HCT116 (cell line): Measurements from ENCODE around the gene USF2. TPM values are rescaled to one million over a fixed set of nuclear protein-coding genes. Genes with fewer than 3 reads are reported as not detected.

ENCODE experiments used
- ATAC-seq: fragments of 200-7000 bp; cut with Tn5 transposase; 2 replicates; pipeline ENCODE4 v1.9.1; 2020; ENCODE audit warnings: mild to moderate bottlenecking, moderate library complexity
- BruUV-seq: library from RNA; stranded (reverse); fragments of 400-500 nt; replicated peaks from 2 replicates; lab custom pipeline; 2021; lab: Mats Ljungman, UMichigan
- CTCF ChIA-PET: fragments of 300-600 bp; sonication (Branson Sonifier 250); formaldehyde crosslinking; loops from one replicate; lab custom pipeline; 2021; ENCODE audit warnings: antibody characterized with exemption; lab: Charles Lee
- POLR2A ChIA-PET: fragments of 300-600, 350-600 bp; sonication (Branson Sonifier 250); formaldehyde crosslinking; loops from one replicate; lab custom pipeline; 2021; ENCODE audit warnings: antibody characterized with exemption; lab: Charles Lee
- RAD21 ChIA-PET, 2 experiments: fragments of 300-600 bp; sonication (Branson Sonifier 250); formaldehyde crosslinking; loops; one replicate each; lab custom pipeline; 2023; ENCODE audit warnings: low total read pairs in 2 of 2; ENCODE audit not compliant: uncharacterized antibody in 2 of 2, unreplicated experiment in 2 of 2, low non-redundant PET in 1 of 2; lab: Charles Lee
- DNase-seq: peaks from one replicate; pipeline ENCODE4 v3.0.0-alpha.2; 2010; ENCODE audit warnings: low read depth, low spot score
- H2AFZ ChIP-seq: fragments of 200-600 bp; shearing (Covaris generic), sonication (generic); 2 replicates; pipeline ENCODE4 v1.6.1; 2017; ENCODE audit warnings: low read depth, mixed run types, mixed read lengths, antibody characterized with exemption, low read length; ENCODE audit not compliant: poor library complexity, severe bottlenecking
- H3K27ac ChIP-seq: 2 replicates; pipeline ENCODE4 v1.5.1; 2012; ENCODE audit warnings: low read depth, low read length
- H3K27me3 ChIP-seq: fragments of 200-600 bp; sonication (generic); 2 replicates; pipeline ENCODE4 v1.6.1; 2016; ENCODE audit warnings: mixed run types, low read length, mixed read lengths; ENCODE audit not compliant: insufficient read depth
- H3K36me3 ChIP-seq, 2 experiments: fragments of 200-500 bp in 1 of 2; fragments of 200-600 bp in 1 of 2; sonication (Bioruptor generic) in 1 of 2; sonication (generic) in 1 of 2; 2 replicates each; pipeline versions ENCODE4 v1.5.1 to v1.6.1; 2014 to 2016; ENCODE audit warnings: low read length in 2 of 2, inconsistent platforms in 1 of 2, mixed read lengths in 1 of 2, mixed run types in 1 of 2; ENCODE audit not compliant: insufficient read depth in 2 of 2, control insufficient read depth in 1 of 2
- H3K4me1 ChIP-seq, 2 experiments: fragments of 200-600 bp in 1 of 2; sonication (generic) in 1 of 2; 2 replicates each; pipeline versions ENCODE4 v1.5.1 to v1.6.1; 2012 to 2017; ENCODE audit warnings: low read length in 2 of 2, inconsistent platforms in 1 of 2, mild to moderate bottlenecking in 1 of 2, mixed read lengths in 1 of 2, mixed run types in 1 of 2, moderate library complexity in 1 of 2; ENCODE audit not compliant: insufficient read depth in 2 of 2, control insufficient read depth in 1 of 2
- H3K4me2 ChIP-seq: fragments of 200-600 bp; sonication (generic); 2 replicates; pipeline ENCODE4 v1.6.1; 2017; ENCODE audit warnings: mixed run types, low read length, mixed read lengths
- H3K4me3 ChIP-seq, 2 experiments: fragments of 200-600 bp in 1 of 2; sonication (generic) in 1 of 2; replicated peaks in 1 of 2; 2 replicates each; pipeline ENCODE4 v1.5.1; 2011 to 2016; ENCODE audit warnings: low read length in 2 of 2, control low read depth in 1 of 2, low read depth in 1 of 2, mild to moderate bottlenecking in 1 of 2, mixed read lengths in 1 of 2, mixed run types in 1 of 2
- H3K79me2 ChIP-seq: fragments of 200-600 bp; sonication (generic); 2 replicates; pipeline ENCODE4 v1.6.1; 2017; ENCODE audit warnings: mild to moderate bottlenecking, mixed run types, low read length, moderate library complexity, mixed read lengths; ENCODE audit not compliant: insufficient read depth
- H3K9ac ChIP-seq: fragments of 200-600 bp; sonication (generic); 2 replicates; pipeline ENCODE4 v1.6.1; 2016; ENCODE audit warnings: low read length, mixed read lengths
- H3K9me2 ChIP-seq: fragments of 200-600 bp; sonication (generic), shearing (Covaris generic); 2 replicates; pipeline ENCODE4 v1.6.1; 2017; ENCODE audit warnings: mixed run types, mild to moderate bottlenecking, moderate library complexity; ENCODE audit not compliant: insufficient read depth
- H3K9me3 ChIP-seq, 2 experiments: fragments of 200-500 bp in 1 of 2; fragments of 200-600 bp in 1 of 2; sonication (Bioruptor generic) in 1 of 2; sonication (generic) in 1 of 2; 2 replicates each; pipeline ENCODE4 v1.6.1; 2014 to 2017; ENCODE audit warnings: low read length in 2 of 2, mixed read lengths in 2 of 2, inconsistent platforms in 1 of 2, low read depth in 1 of 2, mild to moderate bottlenecking in 1 of 2, mixed run types in 1 of 2, moderate library complexity in 1 of 2; ENCODE audit not compliant: control insufficient read depth in 1 of 2, insufficient read depth in 1 of 2
- H4K20me1 ChIP-seq: fragments of 200-600 bp; sonication (generic), shearing (Covaris generic); 2 replicates; pipeline ENCODE4 v1.6.1; 2017; ENCODE audit warnings: mixed run types, mild to moderate bottlenecking, moderate library complexity; ENCODE audit not compliant: insufficient read depth
- ELF1 ChIP-seq: IDR thresholded peaks from 2 replicates; pipeline ENCODE4 v1.6.1; 2012; ENCODE audit warnings: low read depth, borderline replicate concordance
- EZH2 ChIP-seq: fragments of 200-600 bp; sonication (generic); IDR thresholded peaks from 2 replicates; pipeline ENCODE4 v1.6.1; 2017; ENCODE audit warnings: antibody characterized with exemption, mixed run types
- EZH2phosphoT487 ChIP-seq: fragments of 200-600 bp; IDR thresholded peaks from 2 replicates; pipeline ENCODE4 v1.6.1; 2018; ENCODE audit warnings: antibody characterized with exemption, borderline replicate concordance
- POLR2A ChIP-seq: IDR thresholded peaks from 2 replicates; pipeline ENCODE4 v1.7.0; 2011; ENCODE audit warnings: borderline replicate concordance; ENCODE audit not compliant: insufficient read depth, insufficient read length; ENCODE audit errors: extremely low read depth
- SP1 ChIP-seq: IDR thresholded peaks from 2 replicates; pipeline ENCODE4 v1.6.1; 2012; ENCODE audit warnings: low read depth
- SRF ChIP-seq: IDR thresholded peaks from 2 replicates; pipeline ENCODE4 v1.6.1; 2012; ENCODE audit warnings: low read depth
- ZFX ChIP-seq: fragments of 450-650 bp; IDR thresholded peaks from 2 replicates; pipeline ENCODE4 v1.6.1; 2017
- intact Hi-C: fragments of 100-400 bp; cut with micrococcal nuclease; formaldehyde crosslinking; loops from 2 replicates; pipeline ENCODE4 v1.10.0; 2022
- total RNA-seq: library from RNA; stranded (reverse); gene quantifications from one replicate; pipeline ENCODE4 v1.2.1, GENCODE V29; 2021; ENCODE audit not compliant: unreplicated experiment
- TF ChIP-seq, protein P1 (sequence below), 3 experiments: fragments of 200-600 bp in 1 of 3; sonication (generic) in 1 of 3; IDR thresholded peaks in 2 of 3; conservative IDR thresholded peaks in 1 of 3; 2 replicates each; pipeline ENCODE4 v1.5.1; 2012 to 2017; ENCODE audit warnings: low read depth in 2 of 3, low read length in 2 of 3, antibody characterized with exemption in 1 of 3, borderline replicate concordance in 1 of 3, control low read depth in 1 of 3, mild to moderate bottlenecking in 1 of 3, mixed read lengths in 1 of 3, mixed run types in 1 of 3, moderate library complexity in 1 of 3; ENCODE audit not compliant: insufficient read depth in 1 of 3
- TF ChIP-seq, protein P2 (sequence below): IDR thresholded peaks from 2 replicates; pipeline ENCODE4 v1.6.1; 2012; ENCODE audit warnings: low read depth
- TF ChIP-seq, protein P3 (sequence below): IDR thresholded peaks from 2 replicates; pipeline ENCODE4 v1.6.1; 2012
- TF ChIP-seq, protein P4 (sequence below): IDR thresholded peaks from 2 replicates; pipeline ENCODE4 v1.6.1; 2011; ENCODE audit warnings: mild to moderate bottlenecking, low read length, moderate library complexity; ENCODE audit not compliant: insufficient replicate concordance; ENCODE audit errors: extremely low read depth

USF2 gene
- total RNA-seq, 1 experiment from 2014 or later, result 98.4 TPM

DNA sequence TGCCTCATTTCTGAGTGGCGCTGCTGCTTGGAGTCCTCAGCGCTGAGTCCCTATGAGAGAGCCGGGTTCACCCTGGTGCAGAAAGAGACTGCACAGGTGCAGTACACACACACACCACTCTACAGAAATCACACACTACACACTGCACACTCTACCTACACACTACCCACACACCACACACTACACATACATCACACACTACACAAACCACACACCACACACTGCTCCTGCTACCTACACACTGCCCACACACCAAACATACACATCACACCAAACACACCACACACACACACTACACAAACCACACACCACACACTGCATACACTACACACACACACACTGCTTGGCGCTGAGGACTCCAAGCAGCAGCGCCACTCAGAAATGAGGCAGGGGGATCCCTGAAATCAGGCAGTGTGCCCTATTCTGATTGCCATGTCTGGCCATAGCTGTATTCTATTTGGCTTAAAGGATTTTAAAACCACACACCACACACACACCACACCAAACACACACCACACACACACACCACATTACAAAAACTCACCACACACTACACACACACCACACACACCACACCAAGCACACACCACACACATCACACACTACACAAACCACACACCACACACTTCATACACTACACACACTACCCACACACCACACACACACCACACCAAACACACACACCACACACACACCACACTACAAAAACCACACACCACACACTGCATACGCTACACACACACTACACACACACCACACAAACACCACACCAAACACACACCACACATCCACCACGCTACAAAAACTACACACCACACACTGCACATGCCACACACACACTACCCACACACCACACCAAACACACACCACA is 28.1 kb downstream of the USF2 start:
- Histone ChIP-seq H3K36me3 (no peaks in the 10 kb centered on the region), H3K9me3 (peaks cover 0 to 6% of the 10 kb centered on the region in 2 experiments; a peak in 1 of 4 replicates), H3K9ac (no peak overlapping the region), H2AFZ (no peak overlapping the region), H3K27ac (no peak overlapping the region), H3K4me2 (no peak overlapping the region), H3K79me2 (no peaks in the 10 kb centered on the region), H3K9me2 (no peaks in the 10 kb centered on the region), H3K4me3 (no peak overlapping the region), H3K4me1 (no peaks in the 10 kb centered on the region), H4K20me1 (no peaks in the 10 kb centered on the region), H3K27me3 (no peaks in the 10 kb centered on the region)
- POLR2A ChIA-PET, result no interaction called here
- no peak for TF ChIP-seq SP1
- no peak for TF ChIP-seq ELF1
- TF ChIP-seq, protein P1, sequence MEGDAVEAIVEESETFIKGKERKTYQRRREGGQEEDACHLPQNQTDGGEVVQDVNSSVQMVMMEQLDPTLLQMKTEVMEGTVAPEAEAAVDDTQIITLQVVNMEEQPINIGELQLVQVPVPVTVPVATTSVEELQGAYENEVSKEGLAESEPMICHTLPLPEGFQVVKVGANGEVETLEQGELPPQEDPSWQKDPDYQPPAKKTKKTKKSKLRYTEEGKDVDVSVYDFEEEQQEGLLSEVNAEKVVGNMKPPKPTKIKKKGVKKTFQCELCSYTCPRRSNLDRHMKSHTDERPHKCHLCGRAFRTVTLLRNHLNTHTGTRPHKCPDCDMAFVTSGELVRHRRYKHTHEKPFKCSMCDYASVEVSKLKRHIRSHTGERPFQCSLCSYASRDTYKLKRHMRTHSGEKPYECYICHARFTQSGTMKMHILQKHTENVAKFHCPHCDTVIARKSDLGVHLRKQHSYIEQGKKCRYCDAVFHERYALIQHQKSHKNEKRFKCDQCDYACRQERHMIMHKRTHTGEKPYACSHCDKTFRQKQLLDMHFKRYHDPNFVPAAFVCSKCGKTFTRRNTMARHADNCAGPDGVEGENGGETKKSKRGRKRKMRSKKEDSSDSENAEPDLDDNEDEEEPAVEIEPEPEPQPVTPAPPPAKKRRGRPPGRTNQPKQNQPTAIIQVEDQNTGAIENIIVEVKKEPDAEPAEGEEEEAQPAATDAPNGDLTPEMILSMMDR (IDR thresholded peaks at IDR 0.05 in 2 of 3, conservative IDR thresholded peaks at IDR 0.05 in 1 of 3; ENCODE audit: borderline replicate concordance in 1 of 3, insufficient read depth in 1 of 3, low read depth in 2 of 3, low read length in 2 of 3), result no peak
- no peak for TF ChIP-seq SRF
- TF ChIP-seq, protein P2, sequence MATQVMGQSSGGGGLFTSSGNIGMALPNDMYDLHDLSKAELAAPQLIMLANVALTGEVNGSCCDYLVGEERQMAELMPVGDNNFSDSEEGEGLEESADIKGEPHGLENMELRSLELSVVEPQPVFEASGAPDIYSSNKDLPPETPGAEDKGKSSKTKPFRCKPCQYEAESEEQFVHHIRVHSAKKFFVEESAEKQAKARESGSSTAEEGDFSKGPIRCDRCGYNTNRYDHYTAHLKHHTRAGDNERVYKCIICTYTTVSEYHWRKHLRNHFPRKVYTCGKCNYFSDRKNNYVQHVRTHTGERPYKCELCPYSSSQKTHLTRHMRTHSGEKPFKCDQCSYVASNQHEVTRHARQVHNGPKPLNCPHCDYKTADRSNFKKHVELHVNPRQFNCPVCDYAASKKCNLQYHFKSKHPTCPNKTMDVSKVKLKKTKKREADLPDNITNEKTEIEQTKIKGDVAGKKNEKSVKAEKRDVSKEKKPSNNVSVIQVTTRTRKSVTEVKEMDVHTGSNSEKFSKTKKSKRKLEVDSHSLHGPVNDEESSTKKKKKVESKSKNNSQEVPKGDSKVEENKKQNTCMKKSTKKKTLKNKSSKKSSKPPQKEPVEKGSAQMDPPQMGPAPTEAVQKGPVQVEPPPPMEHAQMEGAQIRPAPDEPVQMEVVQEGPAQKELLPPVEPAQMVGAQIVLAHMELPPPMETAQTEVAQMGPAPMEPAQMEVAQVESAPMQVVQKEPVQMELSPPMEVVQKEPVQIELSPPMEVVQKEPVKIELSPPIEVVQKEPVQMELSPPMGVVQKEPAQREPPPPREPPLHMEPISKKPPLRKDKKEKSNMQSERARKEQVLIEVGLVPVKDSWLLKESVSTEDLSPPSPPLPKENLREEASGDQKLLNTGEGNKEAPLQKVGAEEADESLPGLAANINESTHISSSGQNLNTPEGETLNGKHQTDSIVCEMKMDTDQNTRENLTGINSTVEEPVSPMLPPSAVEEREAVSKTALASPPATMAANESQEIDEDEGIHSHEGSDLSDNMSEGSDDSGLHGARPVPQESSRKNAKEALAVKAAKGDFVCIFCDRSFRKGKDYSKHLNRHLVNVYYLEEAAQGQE, result no peak
- TF ChIP-seq EZH2phosphoT487, result no peak
- TF ChIP-seq POLR2A, result no peak
- TF ChIP-seq EZH2, result no peak
- TF ChIP-seq, protein P3, sequence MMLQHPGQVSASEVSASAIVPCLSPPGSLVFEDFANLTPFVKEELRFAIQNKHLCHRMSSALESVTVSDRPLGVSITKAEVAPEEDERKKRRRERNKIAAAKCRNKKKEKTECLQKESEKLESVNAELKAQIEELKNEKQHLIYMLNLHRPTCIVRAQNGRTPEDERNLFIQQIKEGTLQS, result no peak
- no peak for TF ChIP-seq ZFX
- TF ChIP-seq, protein P4, sequence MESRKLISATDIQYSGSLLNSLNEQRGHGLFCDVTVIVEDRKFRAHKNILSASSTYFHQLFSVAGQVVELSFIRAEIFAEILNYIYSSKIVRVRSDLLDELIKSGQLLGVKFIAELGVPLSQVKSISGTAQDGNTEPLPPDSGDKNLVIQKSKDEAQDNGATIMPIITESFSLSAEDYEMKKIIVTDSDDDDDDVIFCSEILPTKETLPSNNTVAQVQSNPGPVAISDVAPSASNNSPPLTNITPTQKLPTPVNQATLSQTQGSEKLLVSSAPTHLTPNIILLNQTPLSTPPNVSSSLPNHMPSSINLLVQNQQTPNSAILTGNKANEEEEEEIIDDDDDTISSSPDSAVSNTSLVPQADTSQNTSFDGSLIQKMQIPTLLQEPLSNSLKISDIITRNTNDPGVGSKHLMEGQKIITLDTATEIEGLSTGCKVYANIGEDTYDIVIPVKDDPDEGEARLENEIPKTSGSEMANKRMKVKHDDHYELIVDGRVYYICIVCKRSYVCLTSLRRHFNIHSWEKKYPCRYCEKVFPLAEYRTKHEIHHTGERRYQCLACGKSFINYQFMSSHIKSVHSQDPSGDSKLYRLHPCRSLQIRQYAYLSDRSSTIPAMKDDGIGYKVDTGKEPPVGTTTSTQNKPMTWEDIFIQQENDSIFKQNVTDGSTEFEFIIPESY, result no peak
- ATAC-seq (no peak), DNase-seq (no peak)
- RAD21 ChIA-PET, result no interaction called here
- CTCF ChIA-PET, result no interaction called here
- intact Hi-C loops, result no loop called here
- no TSS peak for BruUV-seq
